Measurements from ENCODE around the gene ESYT3.

ESYT3 gene

GRCh38 chr3:138434276-138434874 lies at the start of gene ESYT3:
Gene ESYT3, plus strand, starts transcription at chr3:138434616. Its CDS starts 183 bp downstream, at chr3:138434799.
- DNase-seq = peak; percentile 49 to 51

GRCh38 chr3:138384976-138385375 lies 49.4 kb upstream of the ESYT3 start:
- no peak for DNase-seq

GRCh38 chr3:138389144-138389601 lies 45.2 kb upstream of the ESYT3 start:
- DNase-seq = no peak

GRCh38 chr3:138389841-138390581 lies 44.4 kb upstream of the ESYT3 start:
- no peak for DNase-seq

GRCh38 chr3:138390582-138390932 lies 43.9 kb upstream of the ESYT3 start:
- no peak for DNase-seq

GRCh38 chr3:138394156-138394555 lies 40.3 kb upstream of the ESYT3 start:
- no peak for DNase-seq

- no peak for DNase-seq
Measured at GRCh38 chr3:138394686-138395085, 39.7 kb upstream of the ESYT3 start.

GRCh38 chr3:138395865-138396751 lies 38.3 kb upstream of the ESYT3 start:
- DNase-seq = no peak

GRCh38 chr3:138396752-138397410 lies 37.5 kb upstream of the ESYT3 start:
- no peak for DNase-seq

GRCh38 chr3:138397983-138398382 lies 36.4 kb upstream of the ESYT3 start:
- no peak for DNase-seq

- DNase-seq = no peak
Measured at GRCh38 chr3:138398791-138399575, 35.4 kb upstream of the ESYT3 start.

GRCh38 chr3:138399766-138400165 lies 34.6 kb upstream of the ESYT3 start:
- no peak for DNase-seq

GRCh38 chr3:138400651-138401070 lies 33.8 kb upstream of the ESYT3 start:
- no peak for DNase-seq

- DNase-seq = no peak
Measured at GRCh38 chr3:138401834-138402233, 32.6 kb upstream of the ESYT3 start.

GRCh38 chr3:138404121-138404520 lies 30.3 kb upstream of the ESYT3 start:
- DNase-seq = no peak

GRCh38 chr3:138405001-138405400 lies 29.4 kb upstream of the ESYT3 start:
- no peak for DNase-seq

GRCh38 chr3:138405486-138405885 lies 28.9 kb upstream of the ESYT3 start:
- no peak for DNase-seq

- no peak for DNase-seq
Measured at GRCh38 chr3:138406606-138407005, 27.8 kb upstream of the ESYT3 start.

- no peak for DNase-seq
Measured at GRCh38 chr3:138407236-138407907, 27.0 kb upstream of the ESYT3 start.

GRCh38 chr3:138408751-138409570 lies 25.5 kb upstream of the ESYT3 start:
- no peak for DNase-seq

Measured in stimulated activated CD4-positive, alpha-beta T cell treated with anti-CD3 and anti-CD28 coated beads, Interleukin-2, amount 100 ng/mL, for 48 hours (primary cell).